Measurements from ENCODE around the gene LRRC28. TPM values are rescaled to one million over a fixed set of nuclear protein-coding genes. Genes with fewer than 3 reads are reported as not detected.

LRRC28 gene
- polyA plus RNA-seq, 1 donor from 2014 or later, result 27.8 TPM

- no peaks in the 10 kb centered on the region for H3K27me3 Mint-ChIP-seq
- peaks cover 0 to 2% (median 0%) of the 10 kb centered on the region in 3 donors for H3K9me3 Mint-ChIP-seq
- peak overlapping the region in 2 of 3 donors; percentile 18 to 95 for H3K27ac Mint-ChIP-seq
- no peak overlapping the region for H3K4me3 Mint-ChIP-seq
- no peaks in the 10 kb centered on the region for H3K36me3 Mint-ChIP-seq
- peaks cover 0 to 3% (median 1%) of the 10 kb centered on the region in 3 donors for H3K4me1 Mint-ChIP-seq
Observed at GRCh38 chr15:99413955-99414754, 162.9 kb downstream of the LRRC28 start.

GRCh38 chr15:99414755-99415731 is 163.8 kb downstream of the LRRC28 start:
- Mint-ChIP-seq H3K27me3 (no peaks in the 10 kb centered on the region), H3K27ac (peak overlapping the region in 1 of 3 donors; percentile 95)

GRCh38 chr15:99416191-99417188 is 165.2 kb downstream of the LRRC28 start:
- H3K27ac Mint-ChIP-seq, result peak overlapping the region in 1 of 3 donors; percentile 40

More at GRCh38 chr15:99414755-99415731, 163.8 kb downstream of the LRRC28 start:
- Mint-ChIP-seq H3K9me3 (peaks cover 0 to 2% (median 0%) of the 10 kb centered on the region in 3 donors), H3K4me3 (peak overlapping the region in 1 of 4 donors; percentile 12), H3K4me1 (no peaks in the 10 kb centered on the region), H3K36me3 (no peaks in the 10 kb centered on the region)

GRCh38 chr15:99421172-99421656 is 169.9 kb downstream of the LRRC28 start:
- peaks cover 20 to 23% (median 20%) of the 10 kb centered on the region in 3 donors for H3K4me1 Mint-ChIP-seq
- peaks cover 0 to 7% (median 2%) of the 10 kb centered on the region in 3 donors for H3K9me3 Mint-ChIP-seq
- peak overlapping the region in 1 of 3 donors; percentile 59 for H3K27ac Mint-ChIP-seq
- H3K27me3 Mint-ChIP-seq, result no peaks in the 10 kb centered on the region
- peak overlapping the region in 1 of 4 donors; percentile 70 for H3K4me3 Mint-ChIP-seq
- peaks cover 3% of the 10 kb centered on the region for H3K36me3 Mint-ChIP-seq

More at GRCh38 chr15:99416191-99417188, 165.2 kb downstream of the LRRC28 start:
- Mint-ChIP-seq H3K27me3 (no peaks in the 10 kb centered on the region), H3K9me3 (peaks cover 0 to 4% (median 0%) of the 10 kb centered on the region in 3 donors), H3K36me3 (peaks cover 3% of the 10 kb centered on the region), H3K4me3 (no peak overlapping the region), H3K4me1 (peaks cover 7 to 9% (median 7%) of the 10 kb centered on the region in 3 donors)

DNA sequence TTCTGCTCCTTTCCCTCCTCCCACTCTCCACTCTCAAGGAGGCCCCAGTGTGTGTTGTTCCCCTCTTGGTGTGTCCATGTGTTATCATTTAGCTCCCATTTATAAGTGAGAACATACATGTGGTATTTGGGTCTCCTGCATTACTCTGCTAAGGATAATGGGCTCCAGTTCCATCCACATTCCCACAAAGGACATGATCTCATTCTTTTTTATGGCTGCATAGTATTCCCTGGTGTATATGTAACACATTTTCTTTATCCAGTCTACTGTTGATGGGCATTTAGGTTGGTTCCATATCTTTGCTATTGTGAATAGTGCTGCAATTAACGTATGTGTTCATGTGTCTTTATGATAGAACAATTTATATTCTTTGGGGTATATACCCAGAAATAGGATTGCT is 170.5 kb downstream of the LRRC28 start:
- peaks cover 0 to 7% (median 2%) of the 10 kb centered on the region in 3 donors for H3K9me3 Mint-ChIP-seq
- H3K4me1 Mint-ChIP-seq, result peaks cover 20 to 23% (median 20%) of the 10 kb centered on the region in 3 donors
- H3K27me3 Mint-ChIP-seq, result no peaks in the 10 kb centered on the region
- no peak overlapping the region for H3K4me3 Mint-ChIP-seq
- no peak overlapping the region for H3K27ac Mint-ChIP-seq
- peaks cover 3% of the 10 kb centered on the region for H3K36me3 Mint-ChIP-seq

DNA sequence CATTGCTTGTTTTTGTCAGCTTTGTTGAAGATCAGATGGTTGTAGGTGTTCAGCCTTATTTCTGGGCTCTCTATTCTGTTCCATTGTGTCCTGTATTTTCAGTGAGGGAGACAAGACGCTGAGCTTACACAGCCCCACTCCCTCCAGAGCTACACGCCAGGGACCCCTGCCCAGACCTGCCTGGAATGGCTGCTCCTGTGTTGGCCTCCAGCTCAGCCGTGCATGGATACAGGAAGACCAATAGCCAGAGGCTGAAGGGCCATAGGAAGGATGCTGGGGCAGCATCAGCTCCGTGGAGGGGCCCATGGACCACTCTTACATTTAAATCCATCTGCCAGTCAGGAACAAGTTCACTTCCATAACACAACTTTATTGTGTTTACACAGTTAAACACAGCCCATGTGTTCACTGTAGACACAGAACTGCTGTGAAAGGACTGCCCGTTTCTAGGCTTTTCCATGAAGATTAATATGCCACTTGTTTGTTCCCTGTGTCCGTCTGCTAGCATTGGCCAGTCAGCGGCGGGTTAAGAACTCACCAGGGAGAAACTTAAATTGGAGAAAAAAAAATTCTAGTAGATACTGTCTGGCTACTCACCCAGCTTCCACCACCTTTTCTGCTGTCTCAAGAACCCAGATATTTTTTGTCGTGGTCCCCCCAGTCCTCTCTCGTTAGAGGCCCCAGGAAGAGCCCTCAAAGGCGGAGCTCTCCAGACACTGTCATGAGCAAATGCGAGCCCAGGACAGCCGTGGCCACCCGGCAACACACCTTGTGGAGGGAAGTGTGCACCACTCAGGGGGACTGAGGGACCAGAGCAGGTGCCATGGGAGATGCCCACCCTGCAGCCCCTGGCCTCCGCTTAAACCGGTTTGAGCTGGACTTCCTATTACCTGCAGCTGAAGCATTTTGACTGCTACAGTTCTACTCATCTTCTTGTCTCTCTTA is 172.2 kb downstream of the LRRC28 start:
- Mint-ChIP-seq H3K27me3 (no peaks in the 10 kb centered on the region), H3K4me1 (peaks cover 20 to 23% (median 20%) of the 10 kb centered on the region in 3 donors), H3K27ac (peak overlapping the region in 1 of 3 donors; percentile 39)

DNA sequence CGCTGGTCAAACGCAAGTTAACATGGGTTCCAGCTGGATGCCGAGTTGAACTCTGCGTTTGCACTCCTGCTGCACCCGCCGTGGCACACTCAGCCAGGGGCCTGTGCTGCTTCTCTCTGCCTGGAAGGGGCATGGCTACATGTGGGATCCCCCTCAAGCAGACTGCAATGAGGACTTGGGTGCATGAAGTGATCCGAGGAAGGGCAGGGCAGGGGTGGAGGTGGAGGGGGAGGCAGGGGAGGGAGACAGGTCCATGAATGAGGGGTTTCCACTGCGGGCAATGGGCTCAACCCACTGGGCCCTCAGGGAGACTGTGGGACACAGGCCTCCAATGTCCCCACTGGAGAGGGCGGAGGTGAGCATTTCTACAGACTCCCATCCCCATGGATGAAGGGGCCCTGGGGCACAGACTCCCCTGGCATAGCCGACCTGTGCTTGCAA is 172.9 kb downstream of the LRRC28 start:
- H3K9me3 Mint-ChIP-seq, result peaks cover 0 to 5% (median 2%) of the 10 kb centered on the region in 3 donors
- H3K4me3 Mint-ChIP-seq, result peak overlapping the region in 1 of 4 donors; percentile 23
- peaks cover 3% of the 10 kb centered on the region for H3K36me3 Mint-ChIP-seq
- no peak overlapping the region for H3K27ac Mint-ChIP-seq
- no peaks in the 10 kb centered on the region for H3K27me3 Mint-ChIP-seq
- H3K4me1 Mint-ChIP-seq, result peaks cover 20 to 28% (median 20%) of the 10 kb centered on the region in 3 donors

More for the DNA sequence above, 172.2 kb downstream of the LRRC28 start:
- Mint-ChIP-seq H3K4me3 (peak overlapping the region in 2 of 4 donors; percentile 13 to 17), H3K36me3 (peaks cover 3% of the 10 kb centered on the region), H3K9me3 (peaks cover 0 to 7% (median 2%) of the 10 kb centered on the region in 3 donors)

DNA sequence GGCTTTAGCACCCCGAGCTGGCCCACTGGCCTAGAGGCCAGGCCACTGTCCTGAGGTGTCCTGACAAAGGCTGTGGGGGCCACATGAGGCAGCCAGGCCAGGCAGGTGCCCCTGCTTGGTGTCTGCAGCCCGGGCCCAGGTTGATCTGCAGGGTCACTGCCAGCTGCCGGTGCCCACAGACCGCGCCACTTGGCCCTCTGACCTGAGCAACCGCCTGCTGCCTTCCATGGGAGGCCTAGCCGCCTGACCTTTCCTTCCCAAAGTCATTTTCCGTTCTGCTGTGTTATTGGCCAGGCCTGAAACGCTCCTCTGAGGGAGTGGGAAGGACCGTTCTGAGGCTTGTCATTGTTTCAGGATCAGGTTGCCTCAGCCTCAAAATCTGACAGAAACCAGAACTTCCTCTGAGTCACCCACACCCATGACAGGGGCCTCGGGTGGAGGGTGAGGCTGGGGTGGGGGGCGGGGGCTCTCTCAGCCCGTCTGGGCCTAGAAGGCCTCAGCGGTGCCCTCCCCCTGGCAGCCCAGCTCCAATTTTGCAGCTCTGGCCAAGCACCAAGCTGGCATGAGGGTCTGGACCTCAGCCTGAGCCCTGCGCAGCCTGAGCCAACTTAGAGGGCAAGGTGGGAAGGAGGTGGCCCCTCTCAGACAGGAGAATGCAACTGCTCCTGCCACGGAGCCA is 173.8 kb downstream of the LRRC28 start:
- Mint-ChIP-seq H3K27ac (peak overlapping the region in 1 of 3 donors; percentile 85), H3K4me3 (peak overlapping the region in 1 of 4 donors; percentile 63), H3K27me3 (no peaks in the 10 kb centered on the region), H3K36me3 (peaks cover 3% of the 10 kb centered on the region), H3K9me3 (peaks cover 0 to 5% (median 2%) of the 10 kb centered on the region in 3 donors), H3K4me1 (peaks cover 20 to 29% (median 20%) of the 10 kb centered on the region in 3 donors)

DNA sequence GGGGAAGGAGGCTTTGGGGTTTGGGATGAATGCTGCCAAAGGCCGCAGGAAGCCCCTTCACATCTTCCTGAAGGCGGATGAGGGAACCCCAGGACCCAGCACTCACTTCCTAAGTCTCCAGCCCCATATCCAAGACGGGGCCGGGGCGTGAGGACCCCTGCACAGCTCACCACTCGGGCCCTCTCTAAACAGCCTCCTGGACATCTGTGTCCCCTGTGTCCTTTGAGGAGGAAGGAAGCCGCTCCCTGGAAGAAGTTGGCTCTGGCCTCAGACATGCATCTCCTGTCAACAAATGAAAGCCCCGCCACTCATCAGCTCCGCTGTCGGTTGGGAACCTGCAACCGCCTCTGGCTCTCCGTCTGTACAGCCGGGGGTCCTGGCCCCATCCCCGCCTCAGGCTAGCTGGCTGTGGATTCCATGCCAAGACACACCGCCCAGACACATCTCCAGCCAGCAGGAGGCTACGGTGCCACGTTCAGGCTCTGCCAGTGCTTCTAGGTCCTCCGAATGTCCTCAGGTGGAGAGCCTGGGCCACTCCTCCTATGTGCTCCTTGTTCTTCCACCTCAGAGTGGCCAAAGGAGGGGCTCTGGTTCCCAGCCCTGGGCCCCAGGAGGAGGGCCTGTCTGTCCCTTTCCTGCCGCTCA is 174.5 kb downstream of the LRRC28 start:
- Mint-ChIP-seq H3K4me1 (peaks cover 16 to 26% (median 16%) of the 10 kb centered on the region in 3 donors), H3K9me3 (peaks cover 0 to 3% (median 2%) of the 10 kb centered on the region in 3 donors), H3K36me3 (no peaks in the 10 kb centered on the region), H3K4me3 (peak overlapping the region in 1 of 4 donors; percentile 32), H3K27me3 (no peaks in the 10 kb centered on the region), H3K27ac (no peak overlapping the region)

DNA sequence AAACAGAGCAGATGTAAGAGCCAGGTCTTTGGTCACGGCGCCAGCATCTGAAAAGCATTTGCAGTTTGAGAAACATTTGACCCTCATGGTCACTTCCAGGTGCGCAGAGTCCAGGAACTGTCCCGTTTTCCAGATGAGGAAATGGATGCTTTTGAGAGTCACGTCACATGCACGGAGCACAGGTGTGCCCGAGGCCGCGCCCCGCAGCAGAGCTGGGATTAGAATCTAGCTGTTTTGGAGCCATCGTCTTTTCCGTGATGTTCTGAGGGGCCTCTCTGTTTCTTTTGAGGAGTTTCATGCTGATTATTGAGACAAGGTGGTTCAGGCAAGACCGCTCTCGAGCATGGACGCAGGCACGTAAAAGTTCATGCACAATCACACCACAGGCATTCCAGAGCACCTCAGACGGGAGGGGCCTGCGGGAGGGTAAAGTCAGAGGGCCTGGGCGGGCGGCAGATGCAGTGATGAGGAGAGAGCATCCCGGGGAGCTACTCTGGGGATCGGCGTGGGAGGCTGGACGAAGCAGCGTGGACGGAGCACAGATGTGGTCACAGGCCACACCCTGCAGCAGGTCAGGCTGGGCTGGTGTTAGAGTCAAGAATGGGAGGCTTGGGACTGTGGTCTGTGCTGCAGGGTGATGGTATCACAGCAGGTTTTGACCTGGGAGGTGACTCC is 175.3 kb downstream of the LRRC28 start:
- H3K27ac Mint-ChIP-seq, result peak overlapping the region in 1 of 3 donors; percentile 59
- H3K4me3 Mint-ChIP-seq, result no peak overlapping the region

GRCh38 chr15:99427210-99427609 is 175.9 kb downstream of the LRRC28 start:
- peaks cover 15 to 21% (median 18%) of the 10 kb centered on the region in 3 donors for H3K4me1 Mint-ChIP-seq
- no peaks in the 10 kb centered on the region for H3K36me3 Mint-ChIP-seq
- H3K27ac Mint-ChIP-seq, result no peak overlapping the region
- no peak overlapping the region for H3K4me3 Mint-ChIP-seq
- no peaks in the 10 kb centered on the region for H3K27me3 Mint-ChIP-seq
- H3K9me3 Mint-ChIP-seq, result no peaks in the 10 kb centered on the region

More for the DNA sequence above, 175.3 kb downstream of the LRRC28 start:
- Mint-ChIP-seq H3K27me3 (no peaks in the 10 kb centered on the region), H3K36me3 (no peaks in the 10 kb centered on the region), H3K9me3 (peaks cover 0 to 3% (median 2%) of the 10 kb centered on the region in 3 donors), H3K4me1 (peaks cover 13 to 24% (median 16%) of the 10 kb centered on the region in 3 donors)
